HL-60 (cell line): ENCODE data around the gene COG1.

ENCODE experiments used
- DNase-seq, 2 experiments: peaks; one replicate each; pipeline ENCODE4 v3.0.0-alpha.2; 2010 to 2020; ENCODE audit warnings: low read depth in 1 of 2, low spot score in 1 of 2
- H3K27ac ChIP-seq: fragments of 250-450 bp; sonication (Bioruptor Pico); replicated peaks from 2 replicates; pipeline ENCODE4 v1.5.1; 2020; ENCODE audit warnings: mild to moderate bottlenecking, moderate library complexity
- H3K27me3 ChIP-seq: fragments of 250-450 bp; sonication (Bioruptor Pico); 2 replicates; pipeline ENCODE4 v1.5.1; 2021; ENCODE audit warnings: mild to moderate bottlenecking, moderate library complexity; ENCODE audit not compliant: insufficient read depth, poor library complexity, severe bottlenecking
- H3K4me3 ChIP-seq: replicated peaks from 2 replicates; pipeline ENCODE4 v1.5.1; 2011; ENCODE audit warnings: mild to moderate bottlenecking, control low read depth, low read length; ENCODE audit not compliant: insufficient read depth
- GABPA ChIP-seq: IDR thresholded peaks from 2 replicates; pipeline ENCODE4 v1.6.1; 2012; ENCODE audit warnings: low read depth
- POLR2AphosphoS5 ChIP-seq: IDR thresholded peaks from 2 replicates; pipeline ENCODE4 v1.6.1; 2012; ENCODE audit warnings: low read depth
- SPI1 ChIP-seq: IDR thresholded peaks from 2 replicates; pipeline ENCODE4 v1.6.1; 2012; ENCODE audit warnings: low read depth, mild to moderate bottlenecking, borderline replicate concordance
- TF ChIP-seq, protein P1 (sequence below): IDR thresholded peaks from one replicate; pipeline ENCODE4 v1.5.1; 2011; ENCODE audit warnings: low read length, control low read depth, inconsistent platforms; ENCODE audit not compliant: insufficient read depth
- TF ChIP-seq, protein P2 (sequence below): IDR thresholded peaks from 2 replicates; pipeline ENCODE4 v1.6.1; 2012; ENCODE audit warnings: low read depth; ENCODE audit not compliant: insufficient replicate concordance

Gene COG1

DNA sequence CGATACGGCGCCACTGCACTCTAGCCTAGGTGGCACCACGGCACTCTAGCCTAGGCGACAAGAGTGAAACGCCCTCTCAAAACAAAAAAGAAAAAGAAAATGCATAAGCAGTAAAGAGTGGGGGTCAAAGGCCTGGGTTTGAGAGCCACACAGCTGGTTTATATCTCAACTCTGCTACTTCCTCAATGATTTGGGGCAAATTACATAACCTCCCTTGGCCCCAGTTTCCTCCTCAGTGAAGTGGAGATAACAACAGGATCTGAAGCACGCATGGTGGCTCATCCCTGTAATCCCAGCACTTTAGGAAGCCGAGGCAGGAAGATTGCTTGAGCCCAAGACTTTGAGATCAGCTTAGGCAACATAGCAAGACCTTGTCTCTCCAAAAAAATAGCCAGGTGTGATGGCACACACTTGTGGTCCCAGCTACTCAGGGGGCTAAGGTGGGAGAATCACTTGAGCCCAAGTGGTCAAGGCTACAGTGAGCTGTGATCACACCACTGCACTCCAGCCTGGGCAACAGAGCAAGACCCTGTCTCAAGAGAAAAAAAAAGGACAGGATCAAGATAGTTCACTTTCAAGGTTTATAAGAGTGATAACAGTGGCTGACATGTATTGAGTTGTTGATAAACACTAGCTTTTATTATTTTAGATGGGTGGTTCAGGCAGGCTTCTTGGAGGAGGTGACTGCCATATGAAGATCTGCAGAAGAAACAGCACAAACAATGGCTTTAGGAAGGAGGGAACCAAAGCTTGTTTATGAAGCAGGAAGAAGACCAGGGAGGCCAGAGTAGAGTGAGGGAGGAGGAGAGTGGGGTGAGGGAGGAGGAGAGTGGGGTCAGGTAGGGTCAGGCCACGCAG is 8.5 kb upstream of the COG1 start:
- Histone ChIP-seq H3K27me3 (no peaks in the 10 kb centered on the region), H3K27ac (peak overlapping the region; percentile 50)

DNA sequence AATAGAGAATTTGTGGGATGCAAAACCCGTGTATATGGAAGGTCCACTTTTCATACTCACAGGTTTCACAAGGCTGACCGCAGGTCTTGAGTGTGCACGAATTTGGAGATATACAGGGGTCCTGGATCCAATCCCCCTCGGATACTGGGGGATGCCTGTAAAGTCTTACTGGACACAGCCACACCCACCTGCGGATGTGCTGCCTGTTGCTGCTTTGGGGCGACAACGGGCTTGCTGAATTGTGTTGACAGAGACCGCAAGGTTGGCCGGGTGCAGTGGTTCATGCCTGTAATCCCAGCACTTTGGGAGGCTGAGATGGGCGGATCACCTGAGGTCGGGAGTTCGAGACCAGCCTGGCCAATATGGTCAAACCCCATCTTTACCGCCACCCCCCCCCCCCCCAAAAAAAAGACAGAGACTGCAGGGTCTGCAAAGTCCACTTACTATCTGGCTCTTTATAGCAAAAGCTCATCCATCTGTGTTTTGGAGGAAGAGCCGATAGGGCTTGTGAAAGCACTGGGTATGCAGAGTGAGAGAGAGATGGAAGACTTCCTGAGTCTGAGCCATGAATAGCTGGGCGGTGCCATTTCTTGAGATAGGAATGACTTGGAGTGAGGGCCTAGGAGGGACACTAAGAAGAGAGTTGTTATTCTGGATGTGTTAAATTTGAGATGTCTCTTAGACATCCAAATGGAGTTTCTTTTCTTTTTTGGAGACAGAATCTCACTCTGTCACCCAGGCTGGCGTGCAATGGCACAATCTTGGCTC is 6.4 kb upstream of the COG1 start:
- no peak overlapping the region for H3K27ac ChIP-seq
- DNase-seq = no peak
- TF ChIP-seq GABPA = no peak
- TF ChIP-seq, protein P1, sequence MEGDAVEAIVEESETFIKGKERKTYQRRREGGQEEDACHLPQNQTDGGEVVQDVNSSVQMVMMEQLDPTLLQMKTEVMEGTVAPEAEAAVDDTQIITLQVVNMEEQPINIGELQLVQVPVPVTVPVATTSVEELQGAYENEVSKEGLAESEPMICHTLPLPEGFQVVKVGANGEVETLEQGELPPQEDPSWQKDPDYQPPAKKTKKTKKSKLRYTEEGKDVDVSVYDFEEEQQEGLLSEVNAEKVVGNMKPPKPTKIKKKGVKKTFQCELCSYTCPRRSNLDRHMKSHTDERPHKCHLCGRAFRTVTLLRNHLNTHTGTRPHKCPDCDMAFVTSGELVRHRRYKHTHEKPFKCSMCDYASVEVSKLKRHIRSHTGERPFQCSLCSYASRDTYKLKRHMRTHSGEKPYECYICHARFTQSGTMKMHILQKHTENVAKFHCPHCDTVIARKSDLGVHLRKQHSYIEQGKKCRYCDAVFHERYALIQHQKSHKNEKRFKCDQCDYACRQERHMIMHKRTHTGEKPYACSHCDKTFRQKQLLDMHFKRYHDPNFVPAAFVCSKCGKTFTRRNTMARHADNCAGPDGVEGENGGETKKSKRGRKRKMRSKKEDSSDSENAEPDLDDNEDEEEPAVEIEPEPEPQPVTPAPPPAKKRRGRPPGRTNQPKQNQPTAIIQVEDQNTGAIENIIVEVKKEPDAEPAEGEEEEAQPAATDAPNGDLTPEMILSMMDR = no peak
- TF ChIP-seq, protein P2, sequence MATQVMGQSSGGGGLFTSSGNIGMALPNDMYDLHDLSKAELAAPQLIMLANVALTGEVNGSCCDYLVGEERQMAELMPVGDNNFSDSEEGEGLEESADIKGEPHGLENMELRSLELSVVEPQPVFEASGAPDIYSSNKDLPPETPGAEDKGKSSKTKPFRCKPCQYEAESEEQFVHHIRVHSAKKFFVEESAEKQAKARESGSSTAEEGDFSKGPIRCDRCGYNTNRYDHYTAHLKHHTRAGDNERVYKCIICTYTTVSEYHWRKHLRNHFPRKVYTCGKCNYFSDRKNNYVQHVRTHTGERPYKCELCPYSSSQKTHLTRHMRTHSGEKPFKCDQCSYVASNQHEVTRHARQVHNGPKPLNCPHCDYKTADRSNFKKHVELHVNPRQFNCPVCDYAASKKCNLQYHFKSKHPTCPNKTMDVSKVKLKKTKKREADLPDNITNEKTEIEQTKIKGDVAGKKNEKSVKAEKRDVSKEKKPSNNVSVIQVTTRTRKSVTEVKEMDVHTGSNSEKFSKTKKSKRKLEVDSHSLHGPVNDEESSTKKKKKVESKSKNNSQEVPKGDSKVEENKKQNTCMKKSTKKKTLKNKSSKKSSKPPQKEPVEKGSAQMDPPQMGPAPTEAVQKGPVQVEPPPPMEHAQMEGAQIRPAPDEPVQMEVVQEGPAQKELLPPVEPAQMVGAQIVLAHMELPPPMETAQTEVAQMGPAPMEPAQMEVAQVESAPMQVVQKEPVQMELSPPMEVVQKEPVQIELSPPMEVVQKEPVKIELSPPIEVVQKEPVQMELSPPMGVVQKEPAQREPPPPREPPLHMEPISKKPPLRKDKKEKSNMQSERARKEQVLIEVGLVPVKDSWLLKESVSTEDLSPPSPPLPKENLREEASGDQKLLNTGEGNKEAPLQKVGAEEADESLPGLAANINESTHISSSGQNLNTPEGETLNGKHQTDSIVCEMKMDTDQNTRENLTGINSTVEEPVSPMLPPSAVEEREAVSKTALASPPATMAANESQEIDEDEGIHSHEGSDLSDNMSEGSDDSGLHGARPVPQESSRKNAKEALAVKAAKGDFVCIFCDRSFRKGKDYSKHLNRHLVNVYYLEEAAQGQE = no peak
- no peak for TF ChIP-seq SPI1
- no peak for TF ChIP-seq POLR2AphosphoS5

More for the DNA sequence above, 8.5 kb upstream of the COG1 start:
- DNase-seq = peak; percentile 80 to 87
- TF ChIP-seq POLR2AphosphoS5 (0 out of 2 replicates have a peak, but pooled peaks have one; percentile 40), SPI1 (peak; percentile 59; the same call in 1 of the 2 replicates)
- TF ChIP-seq, protein P1 = no peak
- no peak overlapping the region for H3K4me3 ChIP-seq

DNA sequence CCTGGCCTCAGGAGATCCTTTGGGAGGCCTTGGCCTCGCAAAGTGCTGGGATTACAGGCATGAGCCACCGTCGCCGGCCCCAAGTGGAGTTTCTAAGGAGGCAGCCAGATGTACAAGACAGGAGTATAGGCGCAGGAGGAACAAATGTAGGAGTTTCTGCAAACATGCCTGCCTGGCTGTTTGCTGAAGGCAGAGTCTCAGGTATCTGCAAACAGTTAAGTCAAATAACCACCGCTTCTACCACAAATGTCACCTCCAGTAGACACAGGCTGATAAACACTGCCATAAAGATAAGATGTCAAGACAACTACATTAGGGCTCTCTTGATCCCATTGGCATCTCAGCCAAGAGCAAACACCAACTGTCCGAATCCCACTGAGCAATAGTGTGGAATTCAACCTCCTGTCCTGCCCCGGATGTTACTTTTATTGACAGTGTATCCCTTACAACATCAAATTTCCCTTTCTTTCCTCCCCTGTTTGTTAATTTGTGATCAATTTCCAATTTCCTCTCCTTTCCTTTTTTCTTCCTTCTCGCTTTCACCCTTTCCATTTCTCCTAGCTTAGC is 5.6 kb upstream of the COG1 start:
- no peak overlapping the region for H3K27ac ChIP-seq
- no peaks in the 10 kb centered on the region for H3K27me3 ChIP-seq
- no peak for TF ChIP-seq SPI1
- TF ChIP-seq, protein P1 = no peak
- no peak for DNase-seq
- no peak overlapping the region for H3K4me3 ChIP-seq

More for the DNA sequence above, 6.4 kb upstream of the COG1 start:
- Histone ChIP-seq H3K27me3 (no peaks in the 10 kb centered on the region), H3K4me3 (no peak overlapping the region)

DNA sequence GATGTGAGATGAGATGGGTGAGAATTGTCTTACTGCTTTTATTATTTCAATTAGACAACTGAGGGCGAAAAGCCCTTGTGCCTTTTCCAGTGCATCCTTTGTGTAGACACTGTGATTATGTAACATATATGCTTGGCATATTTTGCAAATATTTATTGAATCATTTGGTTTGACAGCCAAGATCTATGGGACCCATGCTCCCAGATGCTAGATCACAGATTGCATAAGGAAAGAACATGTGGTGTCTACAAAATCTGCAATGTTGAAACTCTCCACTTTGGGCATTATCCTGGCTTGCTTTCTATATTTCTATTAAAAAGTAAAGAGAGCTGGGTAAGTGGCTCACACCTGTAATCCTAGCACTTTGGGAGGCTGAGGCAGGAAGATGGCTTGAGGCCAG is 4.8 kb upstream of the COG1 start:
- Histone ChIP-seq H3K27ac (no peak overlapping the region), H3K4me3 (no peak overlapping the region), H3K27me3 (no peaks in the 10 kb centered on the region)
- no peak for DNase-seq
- TF ChIP-seq SPI1 (no peak), GABPA (no peak), POLR2AphosphoS5 (no peak)
- TF ChIP-seq, protein P2 = no peak
- TF ChIP-seq, protein P1 = no peak
